NCI-H345 treated with DMSO at 0.1 percent for 48 hours (cell line): ENCODE results near the gene SPECC1.

Experiments
- DNase-seq: peaks from one replicate; lab custom pipeline; 2025; ENCODE audit not compliant: unreplicated experiment; lab: John Stamatoyannopoulos, UW

The SPECC1 gene

GRCh38 chr17:20121359-20122253 lies 112.4 kb downstream of the SPECC1 start:
- peak; percentile 17 for DNase-seq

- DNase-seq: no peak
These were observed 113.2 kb downstream of the SPECC1 start for GRCh38 chr17:20122254-20122879.

GRCh38 chr17:20123209-20123608 lies 114.0 kb downstream of the SPECC1 start:
- no peak for DNase-seq

GRCh38 chr17:20125724-20126123 lies 116.6 kb downstream of the SPECC1 start:
- DNase-seq: no peak

- DNase-seq: no peak
These were observed 118.3 kb downstream of the SPECC1 start for GRCh38 chr17:20127360-20128035.

- DNase-seq: no peak
These were observed 119.0 kb downstream of the SPECC1 start for GRCh38 chr17:20128036-20128667.

- no peak for DNase-seq
These were observed 124.4 kb downstream of the SPECC1 start for GRCh38 chr17:20133517-20133916.

- DNase-seq: no peak
These were observed 132.2 kb downstream of the SPECC1 start for GRCh38 chr17:20141198-20141972.

- no peak for DNase-seq
These were observed 133.1 kb downstream of the SPECC1 start for GRCh38 chr17:20142268-20142667.

GRCh38 chr17:20143740-20144139 lies 134.6 kb downstream of the SPECC1 start:
- DNase-seq: no peak

GRCh38 chr17:20145567-20145966 lies 136.4 kb downstream of the SPECC1 start:
- DNase-seq: no peak

GRCh38 chr17:20149251-20149650 lies 140.1 kb downstream of the SPECC1 start:
- no peak for DNase-seq

- DNase-seq: no peak
These were observed 142.0 kb downstream of the SPECC1 start for GRCh38 chr17:20151174-20151573.

GRCh38 chr17:20153231-20153630 lies 144.1 kb downstream of the SPECC1 start:
- DNase-seq: no peak

GRCh38 chr17:20154286-20155000 lies 145.3 kb downstream of the SPECC1 start:
- DNase-seq: no peak

GRCh38 chr17:20155258-20156195 lies 146.4 kb downstream of the SPECC1 start:
- peak; percentile 78 for DNase-seq

- no peak for DNase-seq
These were observed 147.2 kb downstream of the SPECC1 start for GRCh38 chr17:20156196-20157000.

- DNase-seq: no peak
These were observed 147.8 kb downstream of the SPECC1 start for GRCh38 chr17:20157001-20157310.
